Stimulated activated CD8-positive, alpha-beta memory T cell treated with anti-CD3 and anti-CD28 coated beads, Interleukin-4, amount 100 ng/mL, for 1 hour (primary cell): Measurements from ENCODE around the gene LDLRAD2.

Source experiments
- DNase-seq, 2 donors: peaks; one replicate each; pipeline ENCODE4 v3.0.0-alpha.2; 2020; ENCODE audit warnings: low read depth in 2 of 2, low spot score in 1 of 2

LDLRAD2 gene

DNA sequence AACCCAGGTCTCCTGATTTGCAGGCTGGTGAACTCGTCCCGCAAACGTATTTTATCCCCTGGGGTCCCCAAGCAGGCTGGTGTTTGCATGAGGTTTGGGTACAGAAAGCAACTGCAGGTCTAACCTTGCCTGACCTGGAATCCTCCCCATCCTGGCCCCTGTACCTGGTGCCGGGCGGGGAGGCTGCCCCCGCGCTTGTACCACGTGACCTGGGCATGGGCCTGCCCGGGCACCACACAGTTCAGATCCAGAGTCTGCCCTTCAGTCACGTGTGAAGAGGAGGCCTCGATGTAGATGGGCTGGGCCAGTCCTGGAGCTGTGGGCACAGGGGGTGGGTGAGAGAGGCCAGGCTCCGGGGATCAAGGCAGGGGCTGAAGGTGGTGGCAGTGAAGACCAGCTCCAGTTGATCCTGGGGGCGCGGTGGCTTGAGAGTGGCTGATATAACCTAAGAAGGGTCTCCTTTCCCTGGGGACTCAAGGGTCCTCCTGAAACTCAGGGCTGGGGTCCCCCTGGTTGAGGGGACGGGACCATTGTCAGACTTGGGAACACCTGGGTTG, 30.6 kb downstream of the LDLRAD2 start:
- no peak for DNase-seq

DNA sequence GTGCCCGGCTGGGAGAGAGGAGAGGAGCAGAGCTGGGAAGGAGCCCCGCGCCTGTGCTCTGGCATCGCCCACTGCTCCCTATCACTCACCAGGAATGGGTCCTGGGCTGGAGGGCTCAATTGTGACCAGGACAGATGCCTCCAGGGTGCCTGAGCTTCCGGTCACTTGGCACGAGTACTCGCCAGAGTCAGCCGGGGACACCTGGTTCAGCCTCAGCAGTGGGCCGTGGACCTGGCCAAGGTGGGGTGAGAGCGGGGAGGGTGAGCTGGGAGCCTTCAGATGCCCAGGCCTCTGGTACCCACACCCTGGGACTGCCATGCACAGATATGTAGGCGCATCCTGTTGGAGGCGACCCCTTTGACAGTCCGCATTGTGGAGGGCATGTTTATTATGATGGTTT, 31.1 kb downstream of the LDLRAD2 start:
- DNase-seq: no peak

DNA sequence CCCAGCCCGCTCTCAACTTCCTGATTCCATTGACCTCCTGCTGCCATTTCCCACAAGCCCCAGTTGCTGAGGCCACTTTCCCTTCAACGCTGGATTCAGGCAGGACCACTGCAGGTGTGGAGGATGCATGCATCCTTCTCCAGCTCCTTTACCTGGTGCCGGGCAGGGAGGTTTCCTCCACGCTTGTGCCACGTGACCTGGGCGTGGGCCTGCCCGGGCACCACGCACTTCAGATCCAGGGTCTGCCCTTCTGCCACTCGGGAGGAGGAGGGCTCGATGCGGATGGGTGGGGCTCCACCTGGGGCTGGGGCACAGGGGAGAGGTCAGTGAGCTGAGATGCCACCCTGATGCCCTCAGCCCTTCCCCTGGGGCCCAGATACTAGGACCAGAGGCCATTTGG, 31.9 kb downstream of the LDLRAD2 start:
- no peak for DNase-seq

DNA sequence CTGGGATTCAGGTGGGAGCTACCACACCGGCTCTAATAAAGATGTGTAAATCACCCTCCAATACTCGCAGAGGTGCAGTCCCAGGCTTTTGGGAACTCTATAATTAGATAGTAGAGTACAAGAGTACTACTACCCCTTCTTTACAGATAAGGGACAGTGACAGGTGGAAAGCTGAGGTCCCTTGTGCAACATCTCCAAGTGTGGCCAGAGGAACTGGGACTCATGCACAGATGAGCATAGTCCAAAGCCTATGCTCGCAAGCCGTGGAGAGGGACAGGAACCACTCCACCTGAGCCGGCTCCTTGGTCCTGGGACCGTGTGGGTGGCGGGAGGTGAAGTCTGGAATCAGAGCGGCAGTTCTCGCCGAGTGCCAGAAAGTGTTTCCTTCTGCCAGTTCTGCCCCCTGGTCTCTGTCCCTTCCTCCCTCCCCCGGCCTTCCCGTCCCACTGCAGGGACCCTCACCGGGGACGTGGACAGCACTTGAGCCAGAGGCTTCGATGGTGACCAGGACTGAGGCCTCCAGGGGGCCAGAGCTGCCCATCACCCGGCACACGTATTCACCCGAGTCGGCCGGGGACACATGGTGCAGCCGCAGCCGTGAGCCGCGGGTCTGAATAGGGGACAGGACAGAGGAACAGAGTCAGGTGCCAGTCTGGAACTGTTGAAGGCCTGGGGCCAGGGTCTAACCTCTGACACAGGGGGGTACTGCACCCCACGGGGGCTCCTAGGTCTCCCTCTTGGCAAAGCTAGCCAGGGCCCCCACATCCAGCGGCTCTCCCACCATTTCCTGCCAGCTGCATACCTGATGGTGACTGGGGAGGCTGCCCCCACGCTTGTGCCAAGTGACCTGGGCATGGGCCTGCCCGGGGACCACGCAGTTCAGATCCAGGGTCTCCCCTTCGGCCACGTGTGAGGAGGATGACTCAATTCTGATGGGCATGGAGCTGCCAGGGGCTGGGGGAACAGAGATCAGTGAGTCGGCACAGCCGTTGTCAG, 33.9 kb downstream of the LDLRAD2 start:
- no peak for DNase-seq

DNA sequence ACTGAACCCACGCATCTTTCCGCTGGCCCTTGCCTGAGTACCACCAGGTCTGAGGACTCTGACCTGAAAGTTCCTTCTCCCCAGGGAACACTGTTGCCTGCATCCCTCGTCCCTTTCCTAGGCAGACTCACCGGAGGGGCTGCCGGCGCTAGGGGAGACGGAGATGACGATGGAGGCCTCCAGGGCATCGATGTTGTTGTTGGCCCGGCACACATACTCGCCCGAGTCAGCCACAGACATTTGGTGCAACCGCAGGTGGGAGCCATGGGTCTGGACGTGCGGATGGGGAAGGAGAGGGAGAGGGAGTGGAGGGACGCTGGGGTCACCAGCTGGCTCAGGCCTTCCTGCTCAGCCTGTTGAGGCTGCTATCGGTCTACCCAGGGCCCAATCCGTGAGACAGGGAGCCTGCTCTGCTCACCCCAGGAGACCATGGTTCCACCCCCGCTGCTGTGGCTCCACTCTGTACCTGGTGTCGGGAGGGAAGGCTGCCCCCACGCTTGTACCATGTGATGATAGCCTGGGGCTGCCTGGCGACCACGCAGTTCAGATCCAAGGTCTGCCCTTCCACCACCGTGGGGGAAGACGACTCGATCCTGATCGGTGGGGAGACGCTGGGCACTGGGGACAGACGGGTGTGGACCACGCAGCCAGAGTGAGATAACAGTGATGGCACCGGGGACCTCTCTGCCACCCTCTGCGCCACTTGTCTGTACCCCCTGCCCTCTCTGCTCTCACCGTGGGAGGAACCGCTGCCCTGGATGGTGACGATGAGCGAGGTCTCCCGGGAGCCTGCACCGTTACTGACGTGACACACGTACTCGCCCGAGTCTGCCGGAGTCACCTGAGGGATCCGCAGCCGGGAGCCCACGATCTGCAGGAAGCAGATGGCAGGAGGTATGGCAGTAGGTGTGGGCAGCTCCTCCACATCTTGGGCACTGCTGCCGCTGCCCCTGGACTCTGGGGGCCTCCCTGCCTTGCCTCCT, 35.4 kb downstream of the LDLRAD2 start:
- DNase-seq: no peak

DNA sequence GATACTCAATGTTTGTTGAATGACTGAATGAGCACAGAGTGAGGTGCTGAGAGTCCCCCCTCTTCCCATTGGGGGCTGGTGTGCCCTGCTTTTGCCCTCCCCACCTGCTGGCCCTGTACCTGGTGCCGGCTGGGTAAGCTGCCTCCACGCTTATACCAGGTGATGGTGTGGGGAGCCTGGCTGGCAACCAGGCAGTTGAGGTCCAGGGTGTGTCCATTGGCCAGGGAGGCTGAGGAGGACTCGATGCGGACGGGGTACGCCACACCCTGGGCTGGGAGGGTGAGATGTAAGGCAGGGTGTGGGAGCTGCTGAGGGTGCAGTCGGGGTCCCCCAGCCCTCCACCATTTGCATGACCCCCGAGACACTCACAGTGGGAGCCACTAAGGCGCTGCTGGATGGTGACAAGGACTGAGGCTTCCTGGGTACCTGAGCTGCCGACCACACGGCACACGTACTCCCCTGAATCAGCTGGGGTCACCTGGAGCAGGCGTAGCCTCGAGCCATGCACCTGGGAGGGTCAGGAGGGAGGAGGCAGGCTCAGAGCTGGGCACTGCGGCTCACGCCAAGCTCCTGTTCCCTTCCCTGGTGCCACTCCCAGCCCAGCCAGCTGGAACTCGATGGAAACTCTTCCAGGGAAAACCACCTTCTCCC, 36.6 kb downstream of the LDLRAD2 start:
- no peak for DNase-seq

DNA sequence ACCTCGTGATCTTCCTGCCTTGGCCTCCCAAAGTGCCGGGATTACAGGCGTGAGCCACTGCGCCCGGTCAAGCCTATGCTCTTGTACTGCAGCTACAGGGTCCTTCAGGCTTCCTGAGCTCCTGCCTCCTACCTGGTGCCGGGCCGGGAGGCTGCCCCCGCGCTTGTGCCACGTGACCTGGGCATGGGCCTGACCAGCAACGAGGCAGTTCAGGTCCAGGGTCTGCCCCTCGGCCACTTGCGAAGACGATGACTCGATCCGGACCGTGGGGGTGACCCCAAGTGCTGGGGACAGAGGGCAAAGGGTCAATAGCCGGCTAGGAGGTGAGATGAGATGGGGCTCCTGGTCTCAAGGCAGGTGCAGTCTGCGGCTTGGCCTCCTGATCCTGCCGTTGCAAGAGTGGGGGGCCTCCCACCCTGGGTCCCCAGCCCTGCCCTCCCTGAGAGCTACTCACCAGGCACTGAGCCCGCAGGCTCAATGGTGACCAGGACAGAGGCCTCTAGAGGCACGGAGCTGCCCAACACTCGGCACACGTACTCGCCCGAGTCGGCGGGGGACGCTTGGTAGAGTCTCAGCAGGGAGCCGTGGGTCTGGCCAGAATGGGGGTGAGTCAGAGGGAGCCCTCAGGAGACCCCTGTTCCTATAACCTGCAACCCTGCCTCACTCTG, 38.0 kb downstream of the LDLRAD2 start:
- DNase-seq: no peak

DNA sequence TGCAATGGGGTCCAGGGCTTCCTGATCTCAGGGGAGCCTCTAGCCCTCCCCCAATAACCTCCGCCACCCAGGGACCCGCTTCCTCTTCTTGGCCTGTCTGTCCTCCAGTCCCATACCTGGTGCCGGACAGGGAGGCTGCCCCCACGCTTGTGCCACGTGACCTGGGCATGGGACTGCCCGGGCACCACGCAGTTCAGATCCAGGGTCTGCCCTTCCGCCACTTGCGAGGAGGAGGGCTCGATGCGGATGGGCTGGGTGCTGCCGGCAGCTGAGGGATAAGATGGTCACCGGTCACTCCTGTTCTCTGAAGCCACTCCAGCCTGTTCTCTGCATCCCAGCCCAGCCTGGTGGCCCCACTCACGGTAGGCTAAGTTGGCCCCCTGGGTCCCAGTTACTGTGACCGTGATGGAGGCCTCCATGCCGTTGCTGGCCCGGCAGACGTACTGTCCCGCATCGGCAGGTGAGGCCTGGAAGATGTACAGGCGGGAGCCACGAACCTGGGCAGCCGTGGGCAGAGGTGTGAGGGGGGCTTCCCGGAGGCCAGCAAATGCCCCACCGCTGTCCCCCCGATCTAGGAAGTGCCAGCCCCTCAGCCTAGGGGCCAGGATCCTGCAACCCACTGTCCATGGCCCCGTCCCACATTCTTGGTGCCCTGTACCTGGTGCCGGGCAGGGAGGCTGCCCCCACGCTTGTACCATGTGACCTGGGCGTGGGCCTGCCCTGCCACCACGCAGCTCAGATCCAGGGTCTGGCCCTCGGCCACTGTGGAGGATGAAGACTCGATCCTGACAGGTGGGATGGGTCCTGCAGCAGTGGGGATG, 39.6 kb downstream of the LDLRAD2 start:
- no peak for DNase-seq

DNA sequence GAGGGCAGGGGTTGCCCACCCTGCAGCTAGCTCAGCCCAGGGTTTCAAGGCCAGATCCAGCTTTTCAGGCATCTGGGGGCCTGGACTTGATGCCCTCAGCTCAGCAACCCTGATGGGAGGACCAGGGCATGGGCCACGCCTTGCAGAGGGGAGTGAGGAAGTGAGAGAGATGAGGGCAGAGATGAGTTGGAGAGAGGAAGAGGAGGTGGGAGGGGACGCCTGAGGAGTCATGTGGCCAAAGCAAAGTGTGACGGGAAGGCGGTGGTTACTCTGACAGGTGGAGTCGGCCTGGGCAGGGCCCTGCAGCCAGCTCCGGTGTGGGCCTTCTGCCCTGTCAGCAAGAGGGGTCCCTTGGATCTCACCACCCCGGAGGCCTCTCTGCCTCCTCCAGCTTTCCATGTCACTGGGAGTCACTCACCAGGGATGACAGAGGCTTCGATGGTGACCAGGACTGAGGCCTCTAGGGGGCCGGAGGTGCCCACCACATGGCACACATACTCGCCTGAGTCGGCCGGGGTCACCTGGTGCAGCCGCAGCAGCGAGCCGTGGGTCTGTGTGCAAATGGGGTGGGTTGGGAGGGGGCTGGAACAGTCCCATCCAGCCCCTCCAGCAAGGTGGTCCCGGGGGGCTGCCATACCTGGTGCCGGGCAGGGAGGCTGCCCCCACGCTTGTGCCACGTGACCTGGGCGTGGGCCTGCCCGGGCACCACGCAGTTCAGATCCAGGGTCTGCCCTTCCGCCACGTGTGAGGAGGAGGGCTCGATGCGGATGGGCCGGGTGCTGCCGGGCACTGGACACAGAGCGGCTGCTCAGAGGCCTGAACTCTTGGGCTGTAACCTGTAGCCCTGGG, 40.4 kb downstream of the LDLRAD2 start:
- DNase-seq: no peak

DNA sequence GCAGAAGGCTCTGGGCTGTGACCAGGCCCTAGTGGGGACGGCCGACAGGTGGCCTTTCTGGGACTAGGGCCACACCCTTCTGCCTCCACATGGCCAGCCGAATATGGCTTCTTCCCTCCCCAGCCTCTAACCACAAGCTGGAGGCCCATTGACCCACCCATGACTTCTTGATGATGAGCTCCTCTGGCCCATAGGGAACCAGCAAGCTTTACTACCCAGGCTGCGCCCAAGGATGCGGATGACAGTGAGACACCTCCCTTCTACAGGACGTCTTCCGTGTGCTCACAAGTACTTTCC, 41.0 kb downstream of the LDLRAD2 start:
- DNase-seq: no peak

DNA sequence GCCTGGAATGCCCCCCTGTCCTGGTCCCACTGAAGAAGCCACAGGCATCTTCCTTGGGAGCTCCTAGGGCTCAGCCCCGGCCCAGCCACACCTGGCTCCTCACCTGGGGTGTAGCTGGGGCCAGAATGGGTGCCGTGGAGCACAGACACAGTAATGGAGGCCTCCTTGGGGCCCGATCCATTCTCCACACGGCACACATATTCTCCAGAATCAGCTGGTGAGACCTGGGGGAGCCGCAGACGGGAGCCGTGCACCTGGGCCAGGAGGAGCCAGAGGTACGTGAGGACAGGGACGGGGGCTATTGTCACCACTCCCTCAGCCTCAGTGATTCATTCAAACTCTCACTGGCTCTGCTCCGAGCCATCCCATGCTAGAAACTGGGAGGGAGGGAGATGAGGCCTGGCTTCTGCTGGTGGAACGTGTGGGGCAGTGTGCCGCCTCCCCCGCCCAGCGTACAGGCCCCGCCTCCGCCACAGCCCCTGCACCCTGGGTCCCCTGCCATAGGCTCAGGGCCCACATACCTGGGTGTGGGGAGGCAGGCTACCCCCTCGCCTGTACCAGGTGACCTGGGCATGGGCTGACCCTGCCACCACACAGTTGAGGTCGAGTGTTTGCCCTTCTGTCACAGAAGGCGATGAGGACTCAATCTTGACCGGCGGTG, 42.2 kb downstream of the LDLRAD2 start:
- no peak for DNase-seq

DNA sequence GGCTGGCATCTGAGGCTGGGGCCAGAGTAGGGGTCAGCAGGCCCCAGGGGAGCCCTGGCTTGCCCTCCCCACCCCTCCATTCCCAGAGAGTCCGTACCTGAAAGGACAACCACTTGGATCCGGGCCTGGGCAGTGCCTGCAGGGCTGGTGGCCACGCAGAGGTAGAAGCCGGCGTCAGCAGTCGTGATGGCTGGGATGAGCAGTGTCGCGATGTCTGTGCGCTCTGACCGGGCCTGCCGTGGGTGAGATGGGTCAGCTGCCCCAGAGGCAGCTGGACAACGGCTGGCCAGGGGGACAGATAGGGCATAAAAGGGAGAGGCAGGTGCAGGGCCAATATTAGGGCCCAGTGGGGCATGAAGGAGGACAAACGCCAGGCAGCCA, 42.7 kb downstream of the LDLRAD2 start:
- DNase-seq: no peak

DNA sequence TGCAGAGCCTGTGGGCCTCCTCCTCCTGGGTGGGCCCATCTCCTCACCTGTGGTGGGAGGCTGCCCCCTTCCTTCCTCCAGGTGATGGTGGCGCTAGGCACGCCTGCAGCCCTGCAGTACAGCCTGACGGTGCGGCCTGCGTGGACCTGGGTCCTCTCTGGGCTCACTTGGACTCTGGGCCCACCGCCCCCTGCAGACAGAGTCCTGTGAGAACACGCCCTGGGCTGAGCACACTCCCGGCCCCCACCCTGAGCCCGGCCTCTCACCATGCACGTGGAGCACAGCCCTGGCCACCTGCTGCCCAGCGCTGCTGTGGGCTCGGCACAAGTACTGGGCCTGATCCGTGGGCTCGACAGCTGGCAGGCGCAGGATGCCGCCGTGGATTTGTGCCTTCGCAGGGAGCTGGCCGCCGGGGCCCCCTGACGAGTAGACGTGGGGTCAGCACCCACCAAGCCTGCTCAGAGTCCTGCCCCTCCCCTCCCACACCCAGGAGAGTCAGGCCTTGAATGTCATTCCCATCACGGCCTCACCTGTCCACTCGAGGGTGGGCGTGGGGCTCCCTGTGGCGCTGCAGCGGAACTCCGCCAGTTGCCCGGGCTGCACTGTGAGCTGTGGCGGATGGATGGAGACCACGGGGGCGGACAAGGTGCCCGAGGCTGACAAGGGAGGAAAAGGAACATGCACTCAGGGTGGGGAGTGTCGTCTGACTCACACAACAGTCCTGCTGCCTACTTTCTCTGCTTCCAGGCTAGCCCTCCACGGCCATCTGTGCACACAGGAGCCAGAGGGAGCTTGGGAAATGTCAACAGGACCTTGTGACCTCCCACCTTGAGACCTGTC, 43.4 kb downstream of the LDLRAD2 start:
- no peak for DNase-seq

DNA sequence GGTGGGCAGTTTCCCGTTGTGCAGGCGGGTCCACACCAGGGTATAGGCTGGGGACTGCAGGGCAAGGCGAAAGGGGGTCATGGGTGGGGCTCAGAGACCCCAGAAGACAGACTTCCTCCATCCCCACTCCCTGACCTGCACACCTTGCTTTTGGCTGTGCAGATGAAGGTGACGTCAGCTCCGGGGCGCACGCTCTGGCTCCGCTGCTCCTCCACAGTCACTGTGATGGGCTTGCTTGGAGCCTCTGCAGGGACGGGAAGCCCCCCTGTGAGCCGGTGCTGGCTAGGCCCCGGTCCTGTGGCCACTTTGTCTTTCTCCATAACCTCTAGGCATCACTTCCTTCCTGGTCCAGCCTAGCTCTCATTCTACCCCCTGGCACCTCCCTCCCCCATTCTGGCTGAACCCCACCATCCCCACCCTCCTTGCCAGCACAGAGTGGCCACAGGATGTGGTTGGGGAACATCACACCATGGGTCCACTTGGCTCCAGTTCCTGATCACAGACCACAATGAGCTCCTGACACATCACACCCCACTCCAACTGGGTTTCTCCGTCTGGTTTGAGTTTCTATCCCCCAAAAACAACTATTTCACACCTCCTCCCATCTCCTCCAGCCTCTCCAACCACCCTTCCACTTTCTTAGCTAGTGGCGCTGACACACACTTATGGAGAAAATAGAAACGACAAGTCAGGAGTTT, 45.2 kb downstream of the LDLRAD2 start:
- no peak for DNase-seq

DNA sequence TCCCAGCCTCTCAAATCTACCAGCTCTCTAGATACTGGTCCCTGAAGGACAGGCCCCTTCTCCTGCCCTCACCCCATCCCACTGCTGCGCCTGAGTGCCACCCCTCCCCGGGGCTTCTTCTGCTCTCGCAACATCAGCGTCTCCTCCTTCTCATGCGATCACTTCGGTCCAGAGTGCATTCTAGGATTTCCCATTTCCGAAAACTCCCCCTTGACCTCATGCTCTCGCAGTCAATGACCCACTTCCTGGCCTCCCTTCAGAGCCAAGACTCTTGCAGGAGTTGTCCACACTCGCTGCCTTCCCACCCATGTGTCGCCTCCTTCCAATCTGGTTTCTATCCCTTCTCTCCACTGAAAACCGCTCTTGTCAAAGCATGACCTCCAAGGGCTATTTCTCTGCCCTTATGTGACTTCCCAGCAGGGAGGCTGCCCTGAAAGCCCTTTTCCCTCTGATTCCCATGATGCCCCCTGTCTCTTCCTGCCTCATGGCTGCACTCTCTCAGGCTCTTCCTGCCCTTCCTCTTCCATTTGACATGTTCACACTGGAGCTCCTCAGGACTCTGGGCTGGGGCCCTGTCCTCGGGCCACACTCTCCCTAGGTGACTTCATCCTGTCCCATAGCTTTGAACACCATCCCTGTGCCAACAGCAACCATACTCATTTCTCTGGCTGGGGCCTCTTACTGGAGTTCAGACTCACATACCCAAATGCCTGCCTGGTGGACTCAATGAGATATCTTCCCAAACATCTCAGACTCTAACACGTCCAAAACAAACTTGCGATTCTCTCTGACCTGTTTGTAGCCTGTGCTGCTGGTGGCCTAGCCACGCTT, 46.0 kb downstream of the LDLRAD2 start:
- no peak for DNase-seq

DNA sequence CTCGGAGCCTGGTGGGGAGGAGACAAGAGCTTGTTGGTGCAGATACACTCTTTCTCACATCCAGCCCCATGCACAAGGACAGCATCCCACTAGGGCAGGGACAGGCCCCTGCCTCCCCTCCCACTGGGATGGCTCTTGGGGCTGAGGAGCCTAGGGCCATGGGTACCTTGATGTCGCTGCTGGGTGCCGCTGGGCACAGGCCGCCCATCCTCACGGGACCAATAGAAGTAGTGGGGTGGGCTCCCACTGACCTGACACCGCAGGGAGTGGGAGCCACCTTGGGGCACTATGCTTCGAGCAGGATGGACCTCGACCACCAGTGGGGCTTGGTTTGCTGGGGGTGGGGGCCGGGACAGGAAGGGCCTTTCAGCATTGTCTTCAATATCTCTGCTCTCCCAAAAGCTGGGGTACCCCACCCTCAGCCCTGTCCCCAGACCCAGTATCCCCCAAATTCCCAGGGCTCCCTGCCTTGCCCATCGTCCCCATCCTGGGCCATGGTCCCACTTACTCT, 47.7 kb downstream of the LDLRAD2 start:
- no peak for DNase-seq
